ENCODE measurements around the gene PEMT. TPM values are rescaled to one million over a fixed set of nuclear protein-coding genes. Genes with fewer than 3 reads are reported as not detected.

The PEMT gene
- total and polyA plus RNA-seq, 2 of the 8 experiments (the other 6 are each of a cell fraction or from before 2014, with no cell fraction given): 42.0 to 118 TPM

DNA sequence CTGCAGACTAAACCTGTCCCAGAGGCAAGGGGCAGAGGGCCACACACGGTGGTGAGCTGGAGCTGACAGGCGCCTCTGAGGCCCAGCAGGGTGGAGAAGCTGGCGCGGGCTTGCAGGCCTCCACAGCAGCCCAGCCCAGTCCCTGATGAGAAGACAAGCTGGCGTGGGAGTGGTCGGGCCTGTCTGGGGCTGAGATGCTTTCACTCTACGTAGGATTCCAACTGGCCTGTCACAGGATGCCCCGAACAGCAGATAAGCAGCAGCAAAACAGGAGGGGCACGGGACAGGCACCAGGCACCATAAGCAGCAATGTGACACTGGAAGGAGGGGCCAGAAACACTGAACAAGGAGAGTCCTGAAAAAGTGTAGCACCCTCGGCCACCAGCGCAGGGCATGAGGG lies 40.1 kb downstream of the PEMT start:
- Histone ChIP-seq H4K91ac (replicated peaks; ENCODE audit: insufficient read length, low read length) (no peak overlapping the region), H2BK20ac (ENCODE audit: low read length) (no peak overlapping the region), H4K8ac (ENCODE audit: extremely low read depth, insufficient read depth, low read length) (no peak overlapping the region), H3K27me3 (replicated peaks in 1 of 4; ENCODE audit: control insufficient read depth in 3 of 4, extremely low read depth in 1 of 4, insufficient read depth in 3 of 4, low read length in 3 of 4) (no peaks in the 10 kb centered on the region), H3K9ac (replicated peaks in 1 of 4; ENCODE audit: extremely low read depth in 1 of 4, low read depth in 3 of 4, low read length in 3 of 4) (no peak overlapping the region), H3K23ac (ENCODE audit: insufficient read length) (no peak overlapping the region), H3K18ac (ENCODE audit: extremely low read depth, low read length) (no peak overlapping the region), H4K5ac (ENCODE audit: insufficient read length, low read depth, low read length) (no peak overlapping the region), H4K20me1 (replicated peaks in 1 of 2; ENCODE audit: control insufficient read depth in 1 of 2, insufficient read depth in 2 of 2, low read length in 2 of 2) (peaks cover 2 to 5% of the 10 kb centered on the region in 2 experiments), H3K79me1 (ENCODE audit: low read depth, low read length) (peaks cover 2% of the 10 kb centered on the region; the same call in 1 of the 2 replicates), H3K79me2 (ENCODE audit: control insufficient read depth in 1 of 2, insufficient read depth in 2 of 2, low read length in 2 of 2) (no peaks in the 10 kb centered on the region), H3K23me2 (ENCODE audit: low read depth, low read length) (no peaks in the 10 kb centered on the region), H3K27ac (ENCODE audit: low read depth, low read length) (no peak overlapping the region), H2AFZ (ENCODE audit: low read length) (no peak overlapping the region), H3K4me1 (replicated peaks in 1 of 4; ENCODE audit: control insufficient read depth in 3 of 4, insufficient read depth in 4 of 4, low read length in 3 of 4) (no peaks in the 10 kb centered on the region; a peak in 1 of 7 replicates), H3K36me3 (ENCODE audit: control insufficient read depth in 2 of 4, insufficient read depth in 4 of 4, low read length in 3 of 4) (no peaks in the 10 kb centered on the region), H3K4me2 (ENCODE audit: insufficient read depth in 1 of 2, low read depth in 2 of 2, low read length in 2 of 2) (no peak overlapping the region; a peak in 1 of 4 replicates), H3K9me3 (ENCODE audit: insufficient read depth in 2 of 2, low read depth in 1 of 2, low read length in 1 of 2) (no peaks in the 10 kb centered on the region), H2BK12ac (ENCODE audit: low read depth, low read length) (no peak overlapping the region), H2BK15ac (ENCODE audit: low read length) (no peak overlapping the region), H3K56ac (replicated peaks; ENCODE audit: insufficient read length, low read depth, low read length) (no peak overlapping the region), H2BK120ac (replicated peaks; ENCODE audit: low read depth, low read length) (no peak overlapping the region), H3K4me3 (ENCODE audit: extremely low read depth in 1 of 4, insufficient read depth in 2 of 4, low read depth in 3 of 4, low read length in 4 of 4) (no peak overlapping the region), H3K14ac (ENCODE audit: insufficient read length) (no peak overlapping the region), H3K4ac (replicated peaks; ENCODE audit: insufficient read length, low read depth, low read length) (no peak overlapping the region), H2BK5ac (ENCODE audit: low read depth, low read length) (0 out of 2 replicates have a peak overlapping the region, but pooled peaks have one; percentile 18), H2AK5ac (ENCODE audit: low read depth, low read length) (no peak overlapping the region)
- POLR2A ChIA-PET (ENCODE audit: partially characterized antibody): no interaction called here
- CTCF ChIA-PET (ENCODE audit: partially characterized antibody): interaction anchor here (1.2 kb wide), 1 partner anchor 17 kb away, joined by 3 read pairs; no protein-coding TSS in a partner anchor
- no peak for FAIRE-seq
- DNase-seq (ENCODE audit: low read depth in 1 of 2, low spot score in 2 of 2): no peak
- 82% methylated on average over 11 of the region's 11 CpGs; no CpG with 5 or more reads in 1 of the 2 experiments for WGBS, 2 experiments (ENCODE audit: extremely low coverage in 1 of 2, insufficient coverage in 1 of 2, insufficient read length in 1 of 2, insufficient replicate concordance in 2 of 2, low coverage in 1 of 2, low lambda C conversion rate in 2 of 2, missing lambda C conversion rate in 1 of 2)
- TF ChIP-seq PHF8 (conservative IDR thresholded peaks at IDR 0.05; ENCODE audit: low read depth, low read length) (no peak), EGR1 (IDR thresholded peaks at IDR 0.05; ENCODE audit: borderline replicate concordance, low read depth, low read length) (no peak), TEAD4 (IDR thresholded peaks at IDR 0.05; ENCODE audit: low read depth, low read length) (no peak), ZNF274 (IDR thresholded peaks at IDR 0.05; ENCODE audit: borderline replicate concordance, extremely low read depth, low read length) (no peak), SIX5 (IDR thresholded peaks at IDR 0.05; ENCODE audit: low read depth, low read length) (no peak), JUND (IDR thresholded peaks at IDR 0.05; ENCODE audit: low read length) (no peak), SIN3A (conservative IDR thresholded peaks at IDR 0.05 in 1 of 2, IDR thresholded peaks at IDR 0.05 in 1 of 2; ENCODE audit: low read depth in 1 of 2, low read length in 2 of 2) (no peak), TAF7 (optimal IDR thresholded peaks at IDR 0.05; ENCODE audit: borderline replicate concordance, low read depth, low read length) (no peak), HDAC2 (IDR thresholded peaks at IDR 0.05; ENCODE audit: borderline replicate concordance in 1 of 2, low read depth in 2 of 2, low read length in 2 of 2) (no peak), POLR2AphosphoS5 (IDR thresholded peaks at IDR 0.05; ENCODE audit: low read depth, low read length) (no peak), CREB1 (IDR thresholded peaks at IDR 0.05) (no peak)
- TF ChIP-seq, protein P1, sequence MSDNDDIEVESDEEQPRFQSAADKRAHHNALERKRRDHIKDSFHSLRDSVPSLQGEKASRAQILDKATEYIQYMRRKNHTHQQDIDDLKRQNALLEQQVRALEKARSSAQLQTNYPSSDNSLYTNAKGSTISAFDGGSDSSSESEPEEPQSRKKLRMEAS (IDR thresholded peaks at IDR 0.05): no peak

Data from H1 (cell line).